NT2/D1 (cell line): Measurements from ENCODE around the gene RTN4RL2.

Experiments used
- SUZ12 ChIP-seq: IDR thresholded peaks from 2 replicates; pipeline ENCODE4 v1.6.1; 2011; ENCODE audit not compliant: insufficient read length, insufficient read depth; ENCODE audit errors: extremely low read depth
- YY1 ChIP-seq: IDR thresholded peaks from 2 replicates; pipeline ENCODE4 v1.6.1; 2011; ENCODE audit not compliant: insufficient read length, insufficient read depth
- ZNF274 ChIP-seq: IDR thresholded peaks from 2 replicates; pipeline ENCODE4 v1.6.1; 2011; ENCODE audit warnings: mild to moderate bottlenecking, low read depth, low read length

GRCh38 chr11:57513911-57514537, 53.7 kb downstream of the RTN4RL2 start:
- TF ChIP-seq YY1 (no peak), SUZ12 (no peak), ZNF274 (no peak)
